H7 (cell line): ENCODE data around the gene CLCNKB. TPM values are rescaled to one million over a fixed set of nuclear protein-coding genes. Genes with fewer than 3 reads are reported as not detected.
"Not testable (repeated sequence)": the region's sequence is repeated elsewhere in the genome, so short reads cannot be mapped to it uniquely, and the experiment has no call there.

Source experiments
- DNase-seq: peaks from one replicate; pipeline ENCODE4 v3.0.0; 2012
- H3K27me3 ChIP-seq: 2 replicates; pipeline ENCODE4 v1.6.0; 2011; ENCODE audit warnings: mild to moderate bottlenecking, low read length; ENCODE audit not compliant: control insufficient read depth, insufficient read depth
- H3K36me3 ChIP-seq: replicated peaks from 2 replicates; pipeline ENCODE4 v1.5.1; 2011; ENCODE audit warnings: low read length; ENCODE audit not compliant: control insufficient read depth, insufficient read depth
- H3K4me3 ChIP-seq: 2 replicates; pipeline ENCODE4 v1.5.1; 2011; ENCODE audit warnings: low read depth, mild to moderate bottlenecking, control low read depth, low read length, moderate library complexity; ENCODE audit not compliant: insufficient read depth
- total RNA-seq: library from RNA; depleted of rRNA; stranded (reverse); fragments of >200 nt; shearing (Covaris generic); gene quantifications from 2 replicates; pipeline ENCODE4 v1.2.3, GENCODE V29; 2014; rRNA removed

Gene CLCNKB
- 2.4 and 2.8 TPM in 2 replicates for total RNA-seq

DNA sequence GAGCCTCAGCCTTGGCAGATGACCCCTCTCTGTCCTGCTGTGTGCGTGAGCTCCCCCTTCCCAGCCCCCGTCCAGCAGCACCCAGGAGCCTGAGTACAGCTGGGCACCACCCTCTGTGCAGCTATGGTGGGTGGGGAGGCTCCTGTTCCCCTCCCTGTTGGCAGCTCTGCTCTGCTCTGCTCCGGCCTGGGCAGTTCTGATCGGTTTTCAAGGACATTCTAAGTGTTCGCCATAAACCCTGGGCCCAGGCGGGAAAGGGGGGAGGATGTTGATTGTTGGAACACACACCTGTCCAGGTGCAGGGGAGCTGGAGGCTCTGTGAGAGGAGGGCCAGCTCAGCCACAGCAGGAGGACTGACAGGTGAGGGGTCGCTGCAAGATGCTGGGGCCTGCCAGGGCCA, at the start of gene CLCNKB:
CLCNKB (plus strand) TSS at position 262 of the 400 bp plus-strand sequence. CDS start 711 bp downstream, outside the sequence.
- no peak for DNase-seq
- no peaks in the 10 kb centered on the region; the same call in 1 of the 2 replicates for H3K27me3 ChIP-seq
- no peak within 1 kb of the TSS for H3K4me3 ChIP-seq
- H3K36me3 ChIP-seq: no peaks in the 10 kb centered on the region

DNA sequence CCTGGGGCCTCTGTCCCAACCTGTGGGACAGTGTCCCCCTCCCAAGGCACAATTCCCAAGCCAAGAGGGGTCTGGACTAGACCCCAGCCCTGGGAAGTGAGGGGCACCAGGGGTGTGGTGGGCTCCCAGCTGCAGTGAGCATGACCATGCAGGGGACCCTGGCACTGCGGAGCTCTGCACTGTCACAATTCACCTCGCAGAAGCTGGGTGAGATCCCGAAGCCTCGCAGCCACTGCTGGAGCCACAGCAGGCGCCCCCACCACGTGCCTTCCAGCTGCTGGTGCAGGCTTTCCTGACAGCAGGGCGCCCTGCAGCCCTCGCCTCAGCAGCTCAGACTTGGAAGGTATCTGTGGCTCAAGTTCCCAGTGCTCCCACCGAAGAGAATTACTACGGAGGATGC, 49.5 kb upstream of the CLCNKB start:
- DNase-seq: no peak
- Histone ChIP-seq H3K27me3 (no peaks in the 10 kb centered on the region), H3K36me3 (no peaks in the 10 kb centered on the region), H3K4me3 (no peak overlapping the region)

DNA sequence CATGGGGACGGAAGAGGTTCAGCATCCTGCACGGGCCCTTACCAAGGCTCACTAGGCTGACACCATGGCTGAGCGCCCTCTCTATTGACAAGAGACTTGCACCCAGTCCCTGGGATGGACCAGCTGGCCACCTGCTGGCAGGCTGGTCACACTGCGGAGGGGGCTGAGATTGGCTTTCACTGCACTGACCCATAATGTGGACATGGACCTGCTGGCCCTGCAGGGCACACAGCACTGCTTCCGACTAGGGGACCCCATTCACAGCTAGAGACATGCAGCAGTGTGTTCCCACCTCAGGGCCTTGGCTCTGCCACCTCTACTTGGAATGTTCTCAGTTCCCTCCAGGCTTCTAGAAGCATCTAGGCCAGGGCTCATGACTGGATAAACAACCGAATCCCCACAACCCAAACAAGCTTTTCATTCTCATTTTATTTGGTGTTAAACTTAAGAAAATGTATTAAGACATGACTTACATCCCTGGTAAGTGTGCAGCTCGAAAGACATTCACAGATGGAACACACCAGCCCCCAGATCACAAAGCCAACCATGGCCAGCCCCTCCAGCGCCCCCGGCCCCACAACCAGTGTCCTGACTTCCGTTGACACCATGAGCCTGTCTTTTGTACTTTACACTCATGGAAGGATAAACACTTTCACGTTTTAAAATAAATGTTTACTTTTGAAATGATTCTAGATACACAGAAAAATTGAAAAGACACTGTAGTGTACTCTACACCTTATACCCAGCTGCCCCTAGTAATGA, 48.8 kb upstream of the CLCNKB start:
- DNase-seq: peak; percentile 78
- no peak overlapping the region for H3K4me3 ChIP-seq
- no peaks in the 10 kb centered on the region for H3K27me3 ChIP-seq
- no peaks in the 10 kb centered on the region for H3K36me3 ChIP-seq

DNA sequence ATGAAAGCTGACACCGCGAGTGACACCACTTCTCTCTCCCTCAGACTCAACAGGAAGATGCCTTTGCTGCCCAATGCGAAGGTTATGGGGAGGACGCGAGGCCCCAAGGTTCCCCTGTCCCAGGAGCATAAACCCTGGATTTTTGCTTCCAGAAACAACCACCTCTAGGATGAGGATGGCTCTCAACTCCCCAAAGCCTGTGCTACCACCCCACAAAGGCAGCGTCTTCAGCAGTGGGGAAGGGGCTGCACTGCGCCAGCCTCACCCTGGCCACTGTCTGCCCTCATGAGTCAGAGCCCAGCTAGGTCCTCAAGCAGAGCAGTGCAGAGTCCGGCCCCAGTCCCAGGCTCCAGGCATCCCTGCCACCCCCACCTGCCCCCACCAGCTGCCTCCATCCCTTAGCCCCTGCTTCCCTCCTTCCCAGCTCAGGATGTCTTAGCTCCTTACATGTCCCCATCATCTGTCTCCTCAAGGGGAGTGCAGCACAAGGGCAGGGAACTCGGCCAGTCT, 46.5 kb upstream of the CLCNKB start:
- Histone ChIP-seq H3K27me3 (no peaks in the 10 kb centered on the region), H3K36me3 (no peaks in the 10 kb centered on the region), H3K4me3 (no peak overlapping the region)
- no peak for DNase-seq

DNA sequence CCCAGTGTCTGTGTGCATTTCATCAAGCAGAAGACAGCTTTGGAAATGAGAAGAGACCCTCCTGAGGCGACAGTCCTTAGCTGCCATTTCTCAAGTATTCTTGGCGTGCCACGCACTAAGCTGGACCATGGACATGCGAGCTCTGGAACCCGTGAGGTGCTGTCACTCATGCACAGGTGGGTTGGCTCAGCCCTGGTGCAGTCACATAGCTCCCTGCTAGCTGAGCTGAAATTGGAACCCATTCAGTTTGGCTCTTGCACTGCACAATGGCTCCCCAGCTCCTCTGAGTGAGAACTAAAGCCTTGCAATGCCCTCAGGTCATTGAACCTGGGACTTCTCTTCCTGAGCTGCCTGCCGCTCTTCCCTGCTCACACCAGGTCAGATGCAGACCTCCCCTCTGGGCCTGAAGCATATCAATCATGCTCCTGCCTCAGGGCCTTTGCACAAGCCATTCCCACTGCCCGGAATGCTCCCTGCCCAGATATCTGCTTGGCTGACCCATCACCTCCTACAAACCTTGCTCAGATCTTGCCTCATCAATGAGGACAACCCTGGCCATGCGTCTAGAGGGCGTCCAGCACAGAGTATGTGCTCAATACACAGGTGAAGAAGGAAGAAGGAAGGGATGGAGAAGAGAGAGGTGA, 45.8 kb upstream of the CLCNKB start:
- H3K27me3 ChIP-seq: no peaks in the 10 kb centered on the region
- H3K4me3 ChIP-seq: no peak overlapping the region
- no peaks in the 10 kb centered on the region for H3K36me3 ChIP-seq
- DNase-seq: no peak

DNA sequence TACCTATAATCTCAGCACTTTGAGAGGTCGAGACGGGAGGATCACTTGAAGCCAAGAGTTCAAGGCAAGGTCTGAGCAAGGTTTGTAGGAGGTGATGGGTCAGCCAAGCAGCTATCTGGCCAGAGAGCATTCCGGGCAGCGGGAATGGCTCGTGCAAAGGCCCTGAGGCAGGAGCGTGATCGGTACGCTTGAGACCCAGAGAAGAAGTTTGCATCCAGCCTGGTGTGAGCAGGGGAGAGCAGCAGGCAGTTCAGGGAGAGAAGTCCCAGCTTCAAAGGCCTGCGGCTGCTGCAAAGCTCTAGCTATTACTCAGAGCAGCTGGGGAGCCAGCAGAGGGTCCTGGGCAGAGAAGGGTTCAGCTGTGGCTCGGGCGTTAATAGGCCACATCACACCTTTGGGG, 44.7 kb upstream of the CLCNKB start:
- no peaks in the 10 kb centered on the region for H3K27me3 ChIP-seq

DNA sequence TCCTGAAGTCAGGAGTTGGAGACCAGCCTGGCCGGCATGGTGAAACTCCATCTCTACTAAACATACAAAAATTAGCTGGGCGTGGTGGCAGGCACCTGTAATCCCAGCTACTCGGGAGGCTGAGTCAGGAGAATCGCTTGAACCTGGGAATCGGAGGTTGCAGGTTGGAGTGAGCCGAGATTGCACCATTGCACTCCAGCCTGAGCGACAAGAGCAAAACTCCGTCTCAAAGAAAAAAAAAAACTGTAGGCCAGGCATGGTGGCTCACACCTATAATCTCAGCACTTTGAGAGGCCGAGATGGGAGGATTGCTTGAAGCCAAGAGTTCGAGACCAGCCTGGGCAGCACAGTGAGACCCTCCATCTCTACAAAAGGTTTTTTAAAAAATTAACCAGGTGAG, 42.3 kb upstream of the CLCNKB start:
- not testable (repeated sequence) for DNase-seq, H3K4me3 ChIP-seq, H3K36me3 ChIP-seq, H3K27me3 ChIP-seq

More for the DNA sequence above, 44.7 kb upstream of the CLCNKB start:
- no peak for DNase-seq
- Histone ChIP-seq H3K4me3 (no peak overlapping the region), H3K36me3 (no peaks in the 10 kb centered on the region)

DNA sequence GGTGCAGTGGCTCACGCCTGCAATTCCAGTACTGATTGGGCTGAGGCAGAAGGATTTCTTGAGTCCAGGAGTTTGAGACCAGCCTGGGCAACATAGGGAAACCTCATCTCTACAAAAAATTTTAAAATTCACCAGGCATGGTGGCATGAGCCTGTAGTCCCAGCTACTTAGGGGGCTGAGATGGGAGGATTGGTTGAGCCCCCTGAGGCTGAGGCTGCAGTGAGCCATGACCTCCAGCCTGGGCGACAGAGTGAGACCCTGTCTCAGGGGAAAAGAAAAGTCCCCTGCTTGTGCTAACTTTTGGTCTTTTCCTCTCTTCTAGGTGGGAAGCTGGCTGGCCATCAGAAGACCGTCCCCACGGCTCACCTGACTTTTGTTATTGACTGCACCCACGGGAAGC, 38.0 kb upstream of the CLCNKB start:
- Histone ChIP-seq H3K36me3 (no peaks in the 10 kb centered on the region), H3K4me3 (no peak overlapping the region), H3K27me3 (no peaks in the 10 kb centered on the region; the same call in 1 of the 2 replicates)
- DNase-seq: no peak

DNA sequence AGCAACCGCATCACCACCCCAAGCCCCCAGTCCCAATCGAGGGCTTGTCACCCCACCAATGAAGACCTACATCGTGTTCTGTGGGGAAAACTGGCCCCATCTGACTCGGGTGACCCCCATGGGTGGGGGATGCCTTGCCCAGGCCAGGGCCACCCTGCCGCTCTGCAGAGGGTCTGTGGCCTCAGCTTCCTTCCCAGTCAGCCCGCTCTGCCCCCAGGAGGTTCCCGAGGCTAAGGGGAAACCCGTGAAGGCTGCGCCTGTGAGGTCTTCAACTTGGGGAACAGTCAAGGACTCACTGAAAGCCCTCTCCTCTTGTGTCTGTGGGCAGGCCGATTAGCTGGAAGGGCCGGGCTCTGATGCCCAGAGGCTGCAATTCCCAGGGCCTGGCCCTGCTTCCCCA, 37.6 kb upstream of the CLCNKB start:
- Histone ChIP-seq H3K36me3 (no peaks in the 10 kb centered on the region), H3K4me3 (no peak overlapping the region), H3K27me3 (no peaks in the 10 kb centered on the region; the same call in 1 of the 2 replicates)
- DNase-seq: no peak

DNA sequence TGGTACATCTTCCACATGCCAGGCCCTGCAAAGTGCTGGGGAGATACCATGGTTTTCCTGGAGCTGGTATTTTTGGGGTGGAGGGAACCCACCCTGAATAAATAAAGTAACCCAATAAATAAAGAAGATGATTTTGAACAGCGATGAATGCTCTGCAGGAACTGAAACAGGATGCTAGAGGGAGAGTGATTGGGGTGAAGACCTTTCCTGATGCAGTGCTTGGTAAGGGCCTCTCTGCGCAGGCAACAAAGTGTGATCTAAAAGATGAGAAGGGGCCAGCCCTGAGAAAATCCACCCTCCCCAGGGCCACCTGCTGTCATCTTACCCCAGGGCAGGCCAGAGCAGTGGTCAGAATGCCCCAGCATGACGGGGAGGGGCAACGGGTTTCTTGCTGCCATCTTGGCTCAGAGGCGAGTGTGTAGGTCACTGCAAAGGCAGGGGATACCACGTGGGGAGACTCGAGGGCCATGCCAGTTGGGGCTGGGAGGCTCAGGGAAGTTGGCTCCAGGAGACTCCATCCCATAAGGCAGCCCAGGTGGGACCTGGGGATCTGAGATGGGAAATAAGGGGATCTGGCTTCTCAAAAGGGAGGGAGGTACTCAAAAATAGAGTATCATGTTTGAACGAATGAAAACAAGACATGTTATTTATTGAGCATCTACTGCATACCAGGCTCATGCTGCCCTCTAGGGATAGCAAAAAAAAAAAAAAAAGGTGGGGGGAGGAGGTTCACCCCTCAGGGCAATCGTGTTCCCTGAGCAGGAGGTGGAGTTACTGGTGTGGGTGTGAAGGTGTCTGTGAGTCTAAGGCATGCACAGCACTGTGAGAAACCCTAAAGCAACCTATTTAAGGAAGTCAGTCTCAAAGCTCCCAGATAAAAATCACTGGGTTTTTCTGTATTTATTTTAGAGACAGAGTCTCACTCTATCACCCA, 36.8 kb upstream of the CLCNKB start:
- no peaks in the 10 kb centered on the region; the same call in 1 of the 2 replicates for H3K27me3 ChIP-seq
- DNase-seq: peak; percentile 56
- H3K4me3 ChIP-seq: no peak overlapping the region
- H3K36me3 ChIP-seq: no peaks in the 10 kb centered on the region

DNA sequence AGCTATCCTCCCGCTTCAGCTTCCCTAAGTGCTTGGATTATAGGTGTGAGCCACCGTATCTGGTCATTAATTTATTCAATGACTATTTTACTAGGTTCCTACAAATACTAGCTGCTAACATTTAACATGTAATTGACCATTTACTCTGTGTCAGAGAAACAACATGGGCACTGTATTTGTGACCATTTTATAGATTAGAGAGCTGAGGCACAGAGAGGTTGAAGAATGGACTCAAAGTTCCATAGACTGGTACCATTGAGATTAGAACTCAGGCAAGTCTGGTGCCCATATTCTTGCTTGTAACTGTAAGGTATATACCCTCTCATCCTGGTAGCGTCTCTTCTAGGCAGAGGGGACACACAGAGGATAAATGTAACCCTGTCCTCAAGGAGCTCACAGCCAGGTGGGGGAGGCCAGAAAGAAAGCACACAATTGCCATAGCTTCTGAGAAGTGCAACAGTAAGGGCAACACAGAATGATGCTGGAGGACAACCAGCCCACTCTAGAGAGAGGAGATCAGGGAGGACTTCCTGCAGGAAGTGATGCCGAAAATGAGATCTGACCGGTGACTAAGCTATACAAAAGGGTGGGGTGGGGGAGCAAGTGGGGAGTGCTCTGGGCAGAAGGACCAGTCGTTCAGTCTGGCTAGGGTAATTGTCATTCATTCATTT, 35.8 kb upstream of the CLCNKB start:
- H3K4me3 ChIP-seq: no peak overlapping the region
- no peaks in the 10 kb centered on the region; the same call in 1 of the 2 replicates for H3K27me3 ChIP-seq
- H3K36me3 ChIP-seq: no peaks in the 10 kb centered on the region
- DNase-seq: no peak

DNA sequence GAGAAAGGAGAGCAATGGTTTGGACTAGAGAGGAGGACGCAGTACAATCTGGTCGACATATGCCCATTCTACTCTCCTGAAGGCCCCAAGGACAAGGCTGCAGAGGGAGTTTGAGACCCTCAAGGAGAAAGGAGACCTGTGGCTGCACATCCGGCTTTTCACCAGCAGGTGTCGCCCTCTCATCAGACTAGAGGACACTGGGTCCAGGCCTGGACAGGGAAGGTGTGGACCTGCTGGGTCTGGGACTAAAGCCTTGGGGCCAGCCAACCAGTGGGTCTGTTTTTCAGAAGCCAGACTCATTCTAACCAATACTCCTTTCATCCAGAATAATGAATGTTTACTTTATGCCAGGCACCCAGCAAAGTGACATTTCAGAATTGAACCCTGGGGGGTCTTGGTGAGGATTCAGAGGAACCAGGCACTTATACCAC, 34.5 kb upstream of the CLCNKB start:
- H3K27me3 ChIP-seq: no peaks in the 10 kb centered on the region; the same call in 1 of the 2 replicates
- DNase-seq: peak; percentile 90
- no peaks in the 10 kb centered on the region for H3K36me3 ChIP-seq
- H3K4me3 ChIP-seq: no peak overlapping the region

DNA sequence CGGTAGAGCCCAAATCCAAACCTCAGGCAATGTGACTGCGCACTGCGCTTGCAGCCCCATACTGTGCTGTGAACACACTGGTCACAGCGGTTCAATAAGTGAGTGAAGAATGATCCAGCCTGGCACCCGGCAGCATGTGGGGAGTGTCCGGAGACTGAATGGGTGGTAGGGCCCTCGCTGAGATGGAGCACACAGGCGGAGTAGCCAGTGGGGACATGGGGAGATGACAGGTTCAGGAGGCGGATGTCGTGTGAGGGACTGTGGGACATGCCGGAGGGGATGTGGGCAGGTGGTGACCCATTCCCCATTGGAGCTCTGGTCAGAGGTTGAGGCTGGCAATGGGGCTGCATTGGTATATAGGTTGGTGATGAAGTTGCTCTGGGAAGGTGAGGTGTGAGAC, 33.9 kb upstream of the CLCNKB start:
- H3K27me3 ChIP-seq: no peaks in the 10 kb centered on the region; the same call in 1 of the 2 replicates
- no peak overlapping the region for H3K4me3 ChIP-seq
- DNase-seq: no peak
- H3K36me3 ChIP-seq: no peaks in the 10 kb centered on the region

DNA sequence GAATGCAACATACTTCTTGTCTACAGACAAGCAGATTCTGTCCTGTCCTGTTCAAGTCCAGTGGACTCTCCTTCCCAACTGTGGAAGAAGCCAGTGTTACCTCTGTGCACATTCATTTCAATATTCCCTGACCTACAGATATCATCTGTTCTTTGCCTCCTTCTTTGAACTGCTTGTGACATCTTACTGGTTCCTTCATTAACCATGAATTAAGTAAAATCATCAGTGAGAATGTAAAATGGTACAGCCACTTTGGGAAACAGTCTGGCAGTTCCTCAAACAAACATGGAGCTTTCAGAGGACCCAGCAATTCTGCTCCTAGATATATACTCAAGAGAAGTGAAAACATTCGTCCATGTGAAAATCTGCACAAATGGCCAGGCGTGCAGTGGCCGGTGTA, 32.7 kb upstream of the CLCNKB start:
- Histone ChIP-seq H3K36me3 (no peaks in the 10 kb centered on the region), H3K27me3 (no peaks in the 10 kb centered on the region), H3K4me3 (no peak overlapping the region)
- DNase-seq: no peak
